DND-41 (cell line): ENCODE results near the gene SET.

ENCODE experiments used
- ATAC-seq: fragments of 200-7000 bp; cut with Tn5 transposase; 3 replicates; pipeline ENCODE4 v1.9.1; 2021; ENCODE audit warnings: low read depth; ENCODE audit not compliant: insufficient read depth
- DNase-seq: peaks from one replicate; pipeline ENCODE4 v3.0.0-alpha.2; 2020
- H2AFZ ChIP-seq: 2 replicates; pipeline ENCODE4 v1.6.0; 2012; ENCODE audit warnings: low read depth, low read length
- H3K27ac ChIP-seq: 2 replicates; pipeline ENCODE4 v1.5.1; 2012; ENCODE audit warnings: low read length, inconsistent platforms
- H3K27me3 ChIP-seq: fragments of 200-600 bp; sonication (generic); 2 replicates; pipeline ENCODE4 v1.6.0; 2012; ENCODE audit warnings: low read length, mild to moderate bottlenecking, inconsistent platforms; ENCODE audit not compliant: insufficient read depth, poor library complexity
- H3K36me3 ChIP-seq: 2 replicates; pipeline ENCODE4 v1.5.1; 2012; ENCODE audit warnings: low read length, inconsistent platforms; ENCODE audit not compliant: insufficient read depth
- H3K4me1 ChIP-seq: 2 replicates; pipeline ENCODE4 v1.5.1; 2012; ENCODE audit warnings: mild to moderate bottlenecking, low read length; ENCODE audit not compliant: insufficient read depth
- H3K4me2 ChIP-seq: 2 replicates; pipeline ENCODE4 v1.6.0; 2012; ENCODE audit warnings: mild to moderate bottlenecking, moderate library complexity, low read length, inconsistent platforms; ENCODE audit not compliant: insufficient read depth
- H3K4me3 ChIP-seq, 2 experiments: fragments of 200-600 bp in 1 of 2; shearing (Covaris generic) in 1 of 2; 2 replicates each; pipeline ENCODE4 v1.5.1; 2012 to 2016; ENCODE audit warnings: inconsistent platforms in 2 of 2, low read length in 2 of 2, mild to moderate bottlenecking in 2 of 2, low read depth in 1 of 2, moderate library complexity in 1 of 2
- H3K79me2 ChIP-seq: 2 replicates; pipeline ENCODE4 v1.6.0; 2012; ENCODE audit warnings: low read length, inconsistent platforms; ENCODE audit not compliant: insufficient read depth
- H3K9ac ChIP-seq: 2 replicates; pipeline ENCODE4 v1.6.0; 2012; ENCODE audit warnings: low read depth, mild to moderate bottlenecking, inconsistent platforms, low read length, moderate library complexity
- H3K9me3 ChIP-seq: 2 replicates; pipeline ENCODE4 v1.5.1; 2012; ENCODE audit warnings: low read length, moderate library complexity, mild to moderate bottlenecking, inconsistent platforms; ENCODE audit not compliant: insufficient read depth, severe bottlenecking
- H4K20me1 ChIP-seq: 2 replicates; pipeline ENCODE4 v1.6.0; 2012; ENCODE audit warnings: low read length; ENCODE audit not compliant: insufficient read depth
- CTCF ChIP-seq: IDR thresholded peaks from 2 replicates; pipeline ENCODE4 v1.5.1; 2012; ENCODE audit warnings: borderline replicate concordance, low read length, moderate library complexity, mild to moderate bottlenecking; ENCODE audit not compliant: poor library complexity, severe bottlenecking; ENCODE audit errors: extremely low read depth
- EZH2 ChIP-seq: IDR thresholded peaks from 3 replicates; pipeline ENCODE4 v1.6.1; 2012; ENCODE audit warnings: borderline replicate concordance, low read depth, mild to moderate bottlenecking, moderate library complexity, low read length, inconsistent platforms; ENCODE audit not compliant: severe bottlenecking

Gene SET

DNA sequence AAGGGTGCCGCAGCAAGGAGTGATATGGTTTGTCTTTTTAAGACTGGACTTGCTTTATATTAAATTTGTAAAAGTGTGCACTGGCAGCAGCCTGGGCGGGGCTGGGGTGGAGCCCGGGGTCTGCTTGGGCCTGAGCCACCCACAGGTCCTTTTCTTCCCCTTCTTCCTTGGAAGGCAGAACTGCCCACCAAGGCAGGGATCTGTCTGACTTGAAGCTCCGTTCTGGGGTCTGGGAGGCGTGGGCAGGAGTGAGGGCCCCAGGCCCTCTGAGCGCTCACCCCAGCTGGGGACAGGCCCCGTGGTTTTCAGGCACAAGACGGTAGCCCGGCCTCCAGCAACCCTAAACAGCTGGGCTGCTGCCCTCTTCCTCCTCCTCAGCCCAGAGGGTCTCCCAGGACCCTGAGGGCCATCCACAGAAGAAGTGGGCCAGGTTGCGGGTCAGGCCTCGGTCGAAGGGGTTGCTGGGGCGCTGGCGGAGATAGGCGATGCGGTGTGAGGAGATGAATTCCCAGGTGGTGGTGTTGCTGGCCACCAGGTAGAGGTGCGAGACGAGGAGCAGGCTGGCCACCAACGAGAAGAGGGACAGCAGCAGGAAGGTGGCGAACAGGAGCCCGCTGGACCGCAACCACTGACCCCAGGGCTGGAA is 31.9 kb downstream of the SET start:
- Histone ChIP-seq H2AFZ (no peak overlapping the region), H3K9ac (no peak overlapping the region), H3K4me3 (no peak overlapping the region), H3K27ac (no peak overlapping the region), H3K4me2 (no peak overlapping the region), H3K79me2 (peaks cover 19% of the 10 kb centered on the region), H3K27me3 (no peaks in the 10 kb centered on the region), H3K36me3 (peaks cover 16% of the 10 kb centered on the region), H4K20me1 (no peaks in the 10 kb centered on the region), H3K9me3 (no peaks in the 10 kb centered on the region), H3K4me1 (peaks cover 34% of the 10 kb centered on the region)
- no peak for TF ChIP-seq CTCF
- no peak for TF ChIP-seq EZH2
- ATAC-seq = no peak
- no peak for DNase-seq

- H4K20me1 ChIP-seq = no peaks in the 10 kb centered on the region
- no peak overlapping the region for H3K4me3 ChIP-seq
- no peak overlapping the region for H3K4me2 ChIP-seq
- H3K27me3 ChIP-seq = no peaks in the 10 kb centered on the region
- TF ChIP-seq EZH2 (no peak), CTCF (no peak)
- DNase-seq (no peak), ATAC-seq (no peak)
- H3K36me3 ChIP-seq = peaks cover 16% of the 10 kb centered on the region
- H3K79me2 ChIP-seq = peaks cover 19% of the 10 kb centered on the region
- peaks cover 36% of the 10 kb centered on the region for H3K4me1 ChIP-seq
- H3K9me3 ChIP-seq = no peaks in the 10 kb centered on the region
- H3K9ac ChIP-seq = no peak overlapping the region
- H3K27ac ChIP-seq = no peak overlapping the region
- no peak overlapping the region for H2AFZ ChIP-seq
Observed at GRCh38 chr9:128721487-128722010, 32.5 kb downstream of the SET start.

- Histone ChIP-seq H3K9ac (peak overlapping the region; percentile 81), H3K27ac (peak overlapping the region; percentile 49)
Observed at GRCh38 chr9:128722380-128723351, 33.6 kb downstream of the SET start.

More at GRCh38 chr9:128722380-128723351, 33.6 kb downstream of the SET start:
- no peak for TF ChIP-seq CTCF
- TF ChIP-seq EZH2 = no peak
- Histone ChIP-seq H2AFZ (no peak overlapping the region), H3K9me3 (no peaks in the 10 kb centered on the region), H3K4me2 (peak overlapping the region; percentile 91), H4K20me1 (no peaks in the 10 kb centered on the region), H3K27me3 (no peaks in the 10 kb centered on the region), H3K4me3 (peak overlapping the region in 1 of 2 experiments; percentile 68; a peak in 3 of 4 replicates), H3K79me2 (peaks cover 19% of the 10 kb centered on the region), H3K36me3 (peaks cover 13% of the 10 kb centered on the region), H3K4me1 (peaks cover 39% of the 10 kb centered on the region)
- DNase-seq (no peak), ATAC-seq (no peak)
